Epidermal melanocyte (primary cell): Measurements from ENCODE around the gene TARS1.

Experiments used
- DNase-seq: peaks from one replicate; pipeline ENCODE4 v3.0.0; 2011; ENCODE audit warnings: low spot score; ENCODE audit not compliant: insufficient read length

The TARS1 gene

GRCh38 chr5:33439905-33440481 is 772 bp upstream of the TARS1 start:
- no peak for DNase-seq

DNA sequence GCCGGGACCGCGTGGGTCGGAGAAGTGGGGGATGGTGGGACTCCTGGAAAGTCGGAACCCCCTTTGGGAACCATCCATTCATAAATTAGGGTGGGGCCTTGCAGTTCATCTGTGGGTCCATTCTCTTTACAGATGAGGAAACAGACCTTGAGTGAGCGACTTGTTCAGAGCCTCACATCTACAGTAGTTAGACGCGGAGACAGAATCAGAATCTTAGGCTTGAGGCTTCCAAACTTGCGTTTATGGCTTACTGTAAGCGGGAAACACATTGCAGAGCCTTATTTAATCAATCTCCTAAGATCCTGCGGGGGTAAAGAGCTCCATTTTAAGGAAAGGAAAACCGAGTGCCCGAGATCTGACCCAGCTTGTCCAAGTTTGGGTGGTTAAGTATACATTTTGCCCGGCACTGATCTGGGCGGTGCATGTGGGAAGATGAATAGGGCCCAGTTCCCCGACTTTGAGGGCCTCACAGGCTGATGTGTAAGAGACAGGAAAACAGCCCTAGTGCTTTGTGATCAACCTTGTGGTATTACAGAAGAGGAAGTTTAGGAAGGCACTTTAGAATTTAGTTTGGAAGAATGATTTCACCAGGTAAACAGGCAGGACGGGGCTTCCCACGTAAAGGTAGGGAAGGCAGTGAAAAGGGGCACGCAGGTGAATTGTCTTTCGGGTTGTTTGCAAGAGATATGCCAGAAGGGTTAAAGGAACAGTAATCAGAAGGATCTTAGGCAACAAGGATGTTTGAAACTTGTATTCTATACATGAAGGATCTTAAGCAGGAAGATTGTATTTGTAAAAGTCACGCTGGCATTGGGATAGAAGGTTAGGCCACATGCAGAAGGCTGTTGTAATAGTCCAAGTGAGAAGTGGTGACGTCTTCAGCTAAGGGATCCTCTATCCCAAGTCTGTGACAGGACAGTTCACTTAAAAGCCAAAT is 744 bp downstream of the TARS1 start:
- DNase-seq = no peak

DNA sequence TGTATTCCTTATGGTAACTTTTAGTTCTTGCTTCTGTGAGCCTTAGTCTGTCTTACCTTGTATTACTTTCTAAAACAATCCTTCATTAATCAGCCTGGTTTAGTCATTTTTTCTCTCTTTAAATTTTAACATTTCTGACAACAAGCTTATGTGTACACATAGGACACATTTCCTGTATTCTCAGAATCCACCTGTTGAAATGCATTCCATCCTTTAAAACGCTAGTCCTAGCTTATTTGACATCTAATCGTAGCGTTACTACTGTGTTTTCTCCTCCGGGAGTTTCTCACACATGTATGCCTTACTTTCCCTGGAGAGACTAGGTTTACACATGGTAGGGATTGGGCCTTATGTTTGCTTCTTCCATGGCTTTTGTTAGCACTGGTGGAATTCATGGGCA is 3.8 kb downstream of the TARS1 start:
- DNase-seq = no peak

- no peak for DNase-seq
These were observed 5.0 kb downstream of the TARS1 start for GRCh38 chr5:33445798-33446197.

GRCh38 chr5:33448118-33448517 is 7.4 kb downstream of the TARS1 start:
- DNase-seq = no peak

- DNase-seq = no peak
These were observed 16.4 kb downstream of the TARS1 start for GRCh38 chr5:33457126-33457525.

DNA sequence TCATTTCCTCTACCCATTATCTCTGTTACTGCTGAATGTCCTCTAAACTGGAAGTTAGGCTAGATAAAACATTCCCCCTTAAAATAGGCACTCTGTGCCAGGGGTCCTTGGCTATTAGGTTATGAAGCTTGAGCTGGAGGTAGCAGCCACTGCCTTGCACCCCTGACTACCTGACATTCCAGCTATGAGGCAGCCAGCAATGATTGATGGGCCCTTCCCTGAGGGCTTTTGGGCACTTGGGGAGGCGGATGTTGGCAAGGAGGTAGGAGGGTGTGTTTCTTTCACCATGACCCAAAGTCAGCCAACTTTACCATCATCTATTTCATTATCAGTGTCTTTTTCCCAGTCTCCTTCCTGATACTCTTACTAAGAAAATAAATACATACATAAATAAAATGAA is 17.1 kb downstream of the TARS1 start:
- no peak for DNase-seq

DNA sequence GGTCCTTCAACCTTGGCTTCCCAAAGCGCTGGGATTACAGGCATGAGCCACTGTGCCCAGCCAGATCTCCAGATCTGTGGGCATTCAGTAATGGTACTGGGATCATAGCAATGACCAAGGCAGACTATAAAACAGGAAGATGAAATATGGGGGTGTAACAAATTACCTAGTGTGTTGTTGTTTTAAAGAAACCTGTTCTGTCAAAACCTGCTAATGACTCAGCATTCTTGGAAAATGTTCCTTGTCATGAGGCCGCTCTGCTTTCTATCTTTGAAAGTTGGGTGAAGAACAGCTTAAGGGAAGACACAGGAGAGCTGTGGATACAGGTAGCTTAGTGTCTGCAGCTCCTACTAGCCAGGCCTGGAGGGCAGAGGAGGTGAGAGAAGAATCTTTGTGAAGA is 19.4 kb downstream of the TARS1 start:
- no peak for DNase-seq

- no peak for DNase-seq
These were observed 21.7 kb downstream of the TARS1 start for GRCh38 chr5:33462456-33462855.

DNA sequence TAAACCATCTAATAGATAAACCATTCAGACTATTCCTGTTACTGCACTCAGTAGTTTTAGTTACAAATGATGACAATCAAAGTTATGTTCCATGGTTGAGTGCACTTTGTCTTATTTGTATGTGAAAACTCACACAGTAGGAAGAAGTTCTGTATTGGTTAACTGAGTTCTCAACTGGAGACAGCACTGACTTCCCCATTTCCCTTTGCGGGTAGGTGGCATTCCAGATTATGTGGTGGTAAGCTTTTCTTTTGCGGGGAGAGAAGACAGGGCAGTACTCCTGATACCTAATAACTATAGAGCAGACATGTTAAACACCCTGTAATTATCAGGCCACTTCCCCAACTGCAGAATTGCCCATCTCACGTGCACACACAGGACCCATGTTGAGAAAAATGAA is 24.4 kb downstream of the TARS1 start:
- DNase-seq = no peak

- no peak for DNase-seq
These were observed 28.1 kb downstream of the TARS1 start for GRCh38 chr5:33468775-33469435.

GRCh38 chr5:33470544-33470943 is 29.8 kb downstream of the TARS1 start:
- DNase-seq = no peak

GRCh38 chr5:33472805-33473409 is 32.1 kb downstream of the TARS1 start:
- no peak for DNase-seq

DNA sequence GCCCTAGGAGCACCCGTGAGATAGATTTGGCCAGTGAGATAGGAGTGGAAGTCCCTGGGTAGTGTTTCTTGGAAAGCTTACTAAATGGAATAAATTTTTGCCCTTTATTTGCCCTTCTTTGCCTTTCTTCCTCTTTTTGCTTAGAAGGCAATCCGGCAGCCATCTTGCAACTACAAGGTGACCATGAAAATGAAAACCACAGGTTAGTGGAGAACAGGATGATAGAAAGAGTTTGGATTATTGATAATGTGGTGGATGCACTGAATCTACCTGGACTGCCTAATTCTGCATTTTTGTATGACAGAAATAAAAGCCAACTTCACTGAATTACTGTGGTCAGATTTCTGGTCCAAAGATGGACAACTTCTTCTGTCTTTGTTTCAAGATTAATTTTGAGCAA is 33.2 kb downstream of the TARS1 start:
- no peak for DNase-seq

DNA sequence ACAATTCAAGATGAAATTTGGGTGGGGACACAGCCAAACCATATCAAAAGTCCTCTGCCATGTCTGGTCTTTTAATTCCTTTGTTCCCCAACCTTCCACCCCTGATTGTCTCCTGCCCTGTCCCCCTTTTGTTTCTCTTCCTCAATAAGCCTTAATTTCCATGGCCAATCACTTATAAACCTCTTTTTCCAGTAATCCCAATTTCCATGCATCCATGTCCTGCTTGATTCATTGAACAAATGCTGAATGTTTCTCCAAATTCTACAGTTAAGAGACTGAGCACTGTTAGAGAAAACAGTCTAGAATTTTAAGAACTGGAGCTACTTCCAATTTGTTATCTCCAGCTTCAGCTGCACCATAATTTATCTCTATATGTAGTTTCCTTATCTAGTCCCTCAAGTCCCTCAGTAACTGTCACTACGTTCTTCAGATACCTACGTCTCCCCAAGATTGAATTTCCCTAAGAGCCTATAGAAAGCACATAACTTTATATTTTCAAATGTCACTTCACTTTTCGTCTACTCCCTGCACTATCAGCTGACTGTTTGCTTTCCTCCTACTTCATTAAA is 34.2 kb downstream of the TARS1 start:
- DNase-seq = no peak

- DNase-seq = no peak
These were observed 34.9 kb downstream of the TARS1 start for GRCh38 chr5:33475706-33476105.

DNA sequence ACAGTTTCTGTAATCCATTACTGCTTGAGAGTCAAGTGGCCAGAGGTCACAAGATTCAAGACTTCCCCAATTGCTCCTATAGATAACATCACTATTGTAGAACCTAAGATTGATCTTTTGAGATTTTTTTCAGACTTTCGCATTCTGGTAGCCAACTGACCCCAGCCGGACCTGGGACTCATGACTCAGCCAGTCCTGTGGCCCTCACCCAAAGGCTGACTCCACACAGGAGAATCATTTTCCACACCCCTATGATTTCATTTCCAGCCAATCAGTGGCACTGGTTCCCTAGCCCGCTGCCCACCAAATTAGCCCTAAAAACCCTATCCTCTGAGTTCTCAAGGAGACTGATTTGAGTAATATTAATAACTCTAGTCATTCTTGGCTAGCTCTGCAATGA is 36.2 kb downstream of the TARS1 start:
- no peak for DNase-seq

DNA sequence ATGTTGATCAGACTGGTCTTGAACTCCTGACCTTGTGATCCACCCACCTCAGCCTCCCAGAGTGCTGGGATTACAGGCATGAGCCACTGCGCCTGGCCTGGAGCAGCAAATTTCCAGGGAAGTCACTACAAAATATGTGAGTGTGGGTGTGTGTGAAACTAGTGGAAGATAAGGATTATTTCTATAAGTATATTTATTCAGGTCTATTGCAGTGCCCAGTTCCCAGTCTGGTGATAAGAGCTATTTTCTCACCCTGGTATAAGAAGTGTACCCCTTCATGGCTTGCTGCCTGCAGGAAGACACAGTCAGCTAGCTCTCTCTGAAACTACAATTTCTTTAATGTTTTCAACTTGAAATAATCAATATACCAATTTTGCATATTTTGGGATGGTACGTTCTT is 37.1 kb downstream of the TARS1 start:
- no peak for DNase-seq

DNA sequence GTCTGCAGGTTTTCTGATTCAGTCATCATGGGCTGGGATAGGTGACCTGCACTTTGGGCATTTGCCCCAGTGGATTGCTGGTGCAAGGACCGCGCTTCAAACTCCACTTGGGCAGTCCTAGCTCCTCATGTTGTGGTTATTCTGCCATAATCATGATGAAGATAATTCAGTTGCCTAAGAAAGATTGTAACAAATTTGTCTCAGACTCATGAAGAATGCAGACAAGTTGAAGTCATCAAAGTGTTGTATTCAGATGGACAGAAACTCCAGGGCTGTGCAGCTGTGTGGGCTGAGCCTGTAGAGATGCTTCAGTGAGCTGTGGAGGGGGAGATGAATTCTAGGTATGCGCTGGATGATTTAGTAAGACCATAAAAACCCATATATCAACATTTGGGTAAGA is 38.5 kb downstream of the TARS1 start:
- no peak for DNase-seq

GRCh38 chr5:33480876-33481275 is 40.1 kb downstream of the TARS1 start:
- no peak for DNase-seq

DNA sequence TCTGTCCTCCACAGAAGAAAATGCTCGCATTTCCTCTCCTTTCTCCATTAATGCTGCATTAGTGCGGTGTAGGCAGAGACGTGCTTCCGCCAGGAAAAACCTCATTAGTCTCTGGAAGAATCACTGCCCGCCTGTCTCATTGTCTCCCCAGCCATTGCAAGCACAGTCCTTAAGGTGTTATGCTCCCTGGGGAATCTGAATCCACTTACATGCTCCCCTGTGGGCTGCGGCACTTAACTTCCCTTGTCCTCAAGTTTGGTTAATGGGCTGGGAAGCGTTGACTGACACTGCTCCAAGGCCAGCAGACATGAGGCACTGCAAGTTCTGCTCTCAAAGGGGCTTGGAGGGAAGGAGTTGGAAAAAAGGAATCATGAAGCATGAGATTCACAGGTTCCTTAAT is 41.6 kb downstream of the TARS1 start:
- no peak for DNase-seq

- no peak for DNase-seq
These were observed 46.5 kb downstream of the TARS1 start for GRCh38 chr5:33487236-33487635.
